Measurements from ENCODE around the gene NFKB2. TPM values are rescaled to one million over a fixed set of nuclear protein-coding genes. Genes with fewer than 3 reads are reported as not detected.

NFKB2 gene
- total and polyA plus RNA-seq, 2 of the 8 experiments (the other 6 are each of a cell fraction or from before 2014, with no cell fraction given) = 20.4 to 31.4 TPM

DNA sequence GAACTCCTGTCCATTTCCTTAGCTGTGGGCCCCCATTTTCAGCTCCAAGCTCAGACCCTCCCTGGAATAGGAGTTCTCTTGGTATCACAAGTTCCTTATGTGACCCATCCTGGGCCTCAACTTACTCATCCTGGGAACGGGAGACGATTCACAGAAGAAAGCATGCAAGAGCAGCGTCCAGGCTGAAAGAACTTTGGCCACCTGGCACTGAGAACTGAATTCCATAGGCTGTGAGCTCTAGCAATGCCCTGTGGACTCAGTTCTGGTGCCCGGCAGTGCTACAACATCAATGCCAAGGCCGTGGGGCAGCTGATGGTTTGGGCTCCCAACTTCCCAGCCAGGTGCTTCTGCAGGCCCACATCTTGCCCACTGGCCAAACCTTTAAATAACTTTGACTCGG, 40.8 kb downstream of the NFKB2 start:
- Histone ChIP-seq H3K27me3 (replicated peaks in 1 of 4; ENCODE audit: control insufficient read depth in 3 of 4, extremely low read depth in 1 of 4, insufficient read depth in 3 of 4, low read length in 3 of 4) (peaks cover 13 to 37% (median 34%) of the 10 kb centered on the region in 4 experiments), H3K4me3 (ENCODE audit: extremely low read depth in 1 of 4, insufficient read depth in 2 of 4, low read depth in 3 of 4, low read length in 4 of 4) (peak overlapping the region in 1 of 4 experiments; percentile 52; a peak in 1 of 8 replicates), H4K5ac (ENCODE audit: insufficient read length, low read depth, low read length) (no peak overlapping the region), H2BK120ac (replicated peaks; ENCODE audit: low read depth, low read length) (no peak overlapping the region), H2BK15ac (ENCODE audit: low read length) (no peak overlapping the region), H3K4me2 (ENCODE audit: insufficient read depth in 1 of 2, low read depth in 2 of 2, low read length in 2 of 2) (peak overlapping the region in 1 of 2 experiments; percentile 62; a peak in 1 of 4 replicates), H4K91ac (replicated peaks; ENCODE audit: insufficient read length, low read length) (no peak overlapping the region), H2AK5ac (ENCODE audit: low read depth, low read length) (no peak overlapping the region), H2BK20ac (ENCODE audit: low read length) (no peak overlapping the region), H3K79me1 (ENCODE audit: low read depth, low read length) (no peaks in the 10 kb centered on the region), H3K18ac (ENCODE audit: extremely low read depth, low read length) (no peak overlapping the region), H3K14ac (ENCODE audit: insufficient read length) (no peak overlapping the region), H3K27ac (ENCODE audit: low read depth, low read length) (no peak overlapping the region), H3K4me1 (replicated peaks in 1 of 4; ENCODE audit: control insufficient read depth in 3 of 4, insufficient read depth in 4 of 4, low read length in 3 of 4) (peaks cover 0 to 18% (median 12%) of the 10 kb centered on the region in 4 experiments; a peak in 6 of 7 replicates), H3K23me2 (ENCODE audit: low read depth, low read length) (peaks cover 9% of the 10 kb centered on the region), H4K8ac (ENCODE audit: extremely low read depth, insufficient read depth, low read length) (no peak overlapping the region), H4K20me1 (replicated peaks in 1 of 2; ENCODE audit: control insufficient read depth in 1 of 2, insufficient read depth in 2 of 2, low read length in 2 of 2) (no peaks in the 10 kb centered on the region), H3K56ac (replicated peaks; ENCODE audit: insufficient read length, low read depth, low read length) (no peak overlapping the region), H3K9ac (replicated peaks in 1 of 4; ENCODE audit: extremely low read depth in 1 of 4, low read depth in 3 of 4, low read length in 3 of 4) (no peak overlapping the region), H2BK5ac (ENCODE audit: low read depth, low read length) (no peak overlapping the region), H3K4ac (replicated peaks; ENCODE audit: insufficient read length, low read depth, low read length) (no peak overlapping the region), H3K23ac (ENCODE audit: insufficient read length) (no peak overlapping the region), H2BK12ac (ENCODE audit: low read depth, low read length) (no peak overlapping the region), H2AFZ (ENCODE audit: low read length) (no peak overlapping the region), H3K36me3 (ENCODE audit: control insufficient read depth in 2 of 4, insufficient read depth in 4 of 4, low read length in 3 of 4) (no peaks in the 10 kb centered on the region), H3K9me3 (ENCODE audit: insufficient read depth in 2 of 2, low read depth in 1 of 2, low read length in 1 of 2) (no peaks in the 10 kb centered on the region), H3K79me2 (ENCODE audit: control insufficient read depth in 1 of 2, insufficient read depth in 2 of 2, low read length in 2 of 2) (no peaks in the 10 kb centered on the region; a peak in 1 of 4 replicates)
- DNase-seq (ENCODE audit: low read depth in 1 of 2, low spot score in 2 of 2) (no peak), FAIRE-seq (no peak)
- POLR2A ChIA-PET (ENCODE audit: partially characterized antibody) = interaction anchor here (0.6 to 9.0 kb wide), 6 partner anchors 15 to 413 kb away, joined by 3 to 75 read pairs (median 13); partner anchors contain the start of genes C10orf95 and FBXL15
- CTCF ChIA-PET (ENCODE audit: partially characterized antibody) = interaction anchor here (0.5 to 7.5 kb wide), 11 partner anchors 10 to 50 kb away, joined by 3 to 40 read pairs (median 3); partner anchors contain the start of genes C10orf95 and NFKB2
- WGBS, 2 experiments (ENCODE audit: extremely low coverage in 1 of 2, insufficient coverage in 1 of 2, insufficient read length in 1 of 2, insufficient replicate concordance in 2 of 2, low coverage in 1 of 2, low lambda C conversion rate in 2 of 2, missing lambda C conversion rate in 1 of 2) = 89% methylated on average over 6 of the region's 6 CpGs; no CpG with 5 or more reads in 1 of the 2 experiments
- TF ChIP-seq, protein P1, sequence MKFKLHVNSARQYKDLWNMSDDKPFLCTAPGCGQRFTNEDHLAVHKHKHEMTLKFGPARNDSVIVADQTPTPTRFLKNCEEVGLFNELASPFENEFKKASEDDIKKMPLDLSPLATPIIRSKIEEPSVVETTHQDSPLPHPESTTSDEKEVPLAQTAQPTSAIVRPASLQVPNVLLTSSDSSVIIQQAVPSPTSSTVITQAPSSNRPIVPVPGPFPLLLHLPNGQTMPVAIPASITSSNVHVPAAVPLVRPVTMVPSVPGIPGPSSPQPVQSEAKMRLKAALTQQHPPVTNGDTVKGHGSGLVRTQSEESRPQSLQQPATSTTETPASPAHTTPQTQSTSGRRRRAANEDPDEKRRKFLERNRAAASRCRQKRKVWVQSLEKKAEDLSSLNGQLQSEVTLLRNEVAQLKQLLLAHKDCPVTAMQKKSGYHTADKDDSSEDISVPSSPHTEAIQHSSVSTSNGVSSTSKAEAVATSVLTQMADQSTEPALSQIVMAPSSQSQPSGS (IDR thresholded peaks at IDR 0.05; ENCODE audit: low read length) = no peak
- TF ChIP-seq EP300 (IDR thresholded peaks at IDR 0.05; ENCODE audit: borderline replicate concordance in 1 of 2, low read depth in 2 of 2, low read length in 2 of 2) (no peak), JUN (IDR thresholded peaks at IDR 0.05; ENCODE audit: low read depth, low read length) (no peak), ASH2L (IDR thresholded peaks at IDR 0.05; ENCODE audit: low read length) (no peak), KDM5A (IDR thresholded peaks at IDR 0.05; ENCODE audit: low read length) (no peak), NANOG (IDR thresholded peaks at IDR 0.05; ENCODE audit: insufficient read depth, low read depth, low read length, poor library complexity, severe bottlenecking) (no peak)
